ENCODE results near the gene SLC7A8.
"Not testable (repeated sequence)": the region's sequence is repeated elsewhere in the genome, so short reads cannot be mapped to it uniquely, and the experiment has no call there.

DNA sequence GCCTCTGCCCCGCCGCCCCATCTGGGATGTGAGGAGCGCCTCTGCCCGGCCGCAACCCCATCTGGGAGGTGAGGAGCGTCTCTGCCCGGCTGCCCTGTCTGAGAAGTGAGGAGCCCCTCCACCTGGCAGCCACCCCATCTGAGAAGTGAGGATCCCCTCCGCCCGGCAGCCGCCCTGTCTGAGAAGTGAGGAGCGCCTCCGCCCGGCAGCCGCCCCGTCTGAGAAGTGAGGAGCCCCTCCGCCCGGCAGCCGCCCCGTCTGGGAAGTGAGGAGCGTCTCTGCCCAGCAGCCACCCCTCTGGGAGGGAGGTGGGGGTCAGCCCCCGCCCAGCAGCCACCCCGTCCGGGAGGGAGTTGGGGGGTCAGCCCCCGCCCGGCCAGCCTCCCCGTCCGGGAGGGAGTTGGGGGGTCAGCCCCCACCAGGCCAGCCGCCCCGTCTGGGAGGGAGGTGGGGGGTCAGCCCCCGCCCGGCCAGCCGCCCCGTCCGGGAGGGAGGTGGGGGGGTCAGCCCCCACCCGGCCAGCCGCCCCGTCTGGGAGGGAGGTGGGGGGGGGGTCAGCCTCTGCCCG is 48.9 kb upstream of the SLC7A8 start:
- TF ChIP-seq, protein P1, sequence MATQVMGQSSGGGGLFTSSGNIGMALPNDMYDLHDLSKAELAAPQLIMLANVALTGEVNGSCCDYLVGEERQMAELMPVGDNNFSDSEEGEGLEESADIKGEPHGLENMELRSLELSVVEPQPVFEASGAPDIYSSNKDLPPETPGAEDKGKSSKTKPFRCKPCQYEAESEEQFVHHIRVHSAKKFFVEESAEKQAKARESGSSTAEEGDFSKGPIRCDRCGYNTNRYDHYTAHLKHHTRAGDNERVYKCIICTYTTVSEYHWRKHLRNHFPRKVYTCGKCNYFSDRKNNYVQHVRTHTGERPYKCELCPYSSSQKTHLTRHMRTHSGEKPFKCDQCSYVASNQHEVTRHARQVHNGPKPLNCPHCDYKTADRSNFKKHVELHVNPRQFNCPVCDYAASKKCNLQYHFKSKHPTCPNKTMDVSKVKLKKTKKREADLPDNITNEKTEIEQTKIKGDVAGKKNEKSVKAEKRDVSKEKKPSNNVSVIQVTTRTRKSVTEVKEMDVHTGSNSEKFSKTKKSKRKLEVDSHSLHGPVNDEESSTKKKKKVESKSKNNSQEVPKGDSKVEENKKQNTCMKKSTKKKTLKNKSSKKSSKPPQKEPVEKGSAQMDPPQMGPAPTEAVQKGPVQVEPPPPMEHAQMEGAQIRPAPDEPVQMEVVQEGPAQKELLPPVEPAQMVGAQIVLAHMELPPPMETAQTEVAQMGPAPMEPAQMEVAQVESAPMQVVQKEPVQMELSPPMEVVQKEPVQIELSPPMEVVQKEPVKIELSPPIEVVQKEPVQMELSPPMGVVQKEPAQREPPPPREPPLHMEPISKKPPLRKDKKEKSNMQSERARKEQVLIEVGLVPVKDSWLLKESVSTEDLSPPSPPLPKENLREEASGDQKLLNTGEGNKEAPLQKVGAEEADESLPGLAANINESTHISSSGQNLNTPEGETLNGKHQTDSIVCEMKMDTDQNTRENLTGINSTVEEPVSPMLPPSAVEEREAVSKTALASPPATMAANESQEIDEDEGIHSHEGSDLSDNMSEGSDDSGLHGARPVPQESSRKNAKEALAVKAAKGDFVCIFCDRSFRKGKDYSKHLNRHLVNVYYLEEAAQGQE (IDR thresholded peaks at IDR 0.05; ENCODE audit: unreplicated experiment): not testable (repeated sequence)
- TF ChIP-seq, protein P2, sequence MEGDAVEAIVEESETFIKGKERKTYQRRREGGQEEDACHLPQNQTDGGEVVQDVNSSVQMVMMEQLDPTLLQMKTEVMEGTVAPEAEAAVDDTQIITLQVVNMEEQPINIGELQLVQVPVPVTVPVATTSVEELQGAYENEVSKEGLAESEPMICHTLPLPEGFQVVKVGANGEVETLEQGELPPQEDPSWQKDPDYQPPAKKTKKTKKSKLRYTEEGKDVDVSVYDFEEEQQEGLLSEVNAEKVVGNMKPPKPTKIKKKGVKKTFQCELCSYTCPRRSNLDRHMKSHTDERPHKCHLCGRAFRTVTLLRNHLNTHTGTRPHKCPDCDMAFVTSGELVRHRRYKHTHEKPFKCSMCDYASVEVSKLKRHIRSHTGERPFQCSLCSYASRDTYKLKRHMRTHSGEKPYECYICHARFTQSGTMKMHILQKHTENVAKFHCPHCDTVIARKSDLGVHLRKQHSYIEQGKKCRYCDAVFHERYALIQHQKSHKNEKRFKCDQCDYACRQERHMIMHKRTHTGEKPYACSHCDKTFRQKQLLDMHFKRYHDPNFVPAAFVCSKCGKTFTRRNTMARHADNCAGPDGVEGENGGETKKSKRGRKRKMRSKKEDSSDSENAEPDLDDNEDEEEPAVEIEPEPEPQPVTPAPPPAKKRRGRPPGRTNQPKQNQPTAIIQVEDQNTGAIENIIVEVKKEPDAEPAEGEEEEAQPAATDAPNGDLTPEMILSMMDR (conservative IDR thresholded peaks at IDR 0.05; ENCODE audit: low read depth in 2 of 2): not testable (repeated sequence)
